HepG2 (cell line): Measurements from ENCODE around the gene DNPH1. TPM values are rescaled to one million over a fixed set of nuclear protein-coding genes. Genes with fewer than 3 reads are reported as not detected.

ENCODE experiments used
- ATAC-seq: fragments of 200-7000 bp; cut with Tn5 transposase; 3 replicates; pipeline ENCODE4 v1.9.1; 2020; ENCODE audit warnings: mild to moderate bottlenecking, moderate library complexity
- BruUV-seq: library from RNA; stranded (reverse); fragments of 400-500 nt; replicated peaks from 2 replicates; lab custom pipeline; 2021; lab: Mats Ljungman, UMichigan
- CTCF ChIA-PET: fragments of 300-600 bp; formaldehyde crosslinking; extraction: SDS; loops from one replicate; lab custom pipeline; 2021; ENCODE audit warnings: low total read pairs, inconsistent platforms, low intra/inter-chr PET ratio; lab: Yijun Ruan, JAX
- POLR2A ChIA-PET: fragments of 350-600 bp; sonication (Branson Sonifier 250); formaldehyde crosslinking; loops from one replicate; lab custom pipeline; 2020; ENCODE audit warnings: antibody characterized with exemption, inconsistent platforms; lab: Yijun Ruan, JAX
- DNase-seq: peaks from one replicate; pipeline ENCODE4 v3.0.0-alpha.2; 2015; ENCODE audit warnings: low spot score
- FAIRE-seq: peaks from 3 replicates; lab custom pipeline; 2011; peaks lifted over from hg19 to GRCh38; lab: Jason Lieb, UNC
- H2AFZ ChIP-seq: one replicate; pipeline ENCODE4 v1.6.1; 2011; ENCODE audit warnings: low read length, inconsistent platforms
- H3K27ac ChIP-seq: fragments of 300-600 bp; 3 replicates; pipeline ENCODE4 v1.8.0; 2011; ENCODE audit warnings: mixed run types, mild to moderate bottlenecking, mixed read lengths, low read length, inconsistent platforms; ENCODE audit not compliant: insufficient read depth; ENCODE audit errors: extremely low read length
- H3K27me3 ChIP-seq, 2 experiments: fragments of 200-600 bp in 1 of 2; 2 replicates in 1 of 2; 3 replicates in 1 of 2; pipeline versions ENCODE4 v1.6.0 to v1.8.0; 2011; ENCODE audit warnings: low read length in 2 of 2, mild to moderate bottlenecking in 2 of 2, moderate library complexity in 2 of 2, inconsistent platforms in 1 of 2; ENCODE audit not compliant: insufficient read depth in 2 of 2, control insufficient read depth in 1 of 2
- H3K36me3 ChIP-seq, 2 experiments: fragments of 200-600 bp in 1 of 2; replicated peaks in 1 of 2; 2 replicates in 1 of 2; 3 replicates in 1 of 2; pipeline versions ENCODE4 v1.5.1 to v1.8.0; 2011; ENCODE audit warnings: low read length in 2 of 2, inconsistent platforms in 1 of 2; ENCODE audit not compliant: insufficient read depth in 2 of 2, control insufficient read depth in 1 of 2
- H3K4me1 ChIP-seq: 2 replicates; pipeline ENCODE4 v1.5.1; 2012; ENCODE audit warnings: low read length, inconsistent platforms; ENCODE audit not compliant: insufficient read depth
- H3K4me2 ChIP-seq: 2 replicates; pipeline ENCODE4 v1.6.0; 2011; ENCODE audit warnings: low read depth, low read length, inconsistent platforms
- H3K4me3 ChIP-seq, 3 experiments: fragments of 200-600 bp in 1 of 3; sonication (generic), shearing (Covaris generic) in 1 of 3; replicated peaks in 1 of 3; 2 replicates each; pipeline ENCODE4 v1.5.1; 2011 to 2016; ENCODE audit warnings: low read length in 3 of 3, inconsistent platforms in 2 of 3, low read depth in 2 of 3, mild to moderate bottlenecking in 2 of 3, control low read depth in 1 of 3, mixed read lengths in 1 of 3; ENCODE audit not compliant: insufficient read depth in 1 of 3
- H3K79me2 ChIP-seq: one replicate; pipeline ENCODE4 v1.6.1; 2011; ENCODE audit warnings: low read length, inconsistent platforms; ENCODE audit not compliant: insufficient read depth
- H3K9ac ChIP-seq: 2 replicates; pipeline ENCODE4 v1.6.0; 2011; ENCODE audit warnings: mild to moderate bottlenecking, low read depth, low read length, inconsistent platforms; ENCODE audit not compliant: insufficient read depth
- H3K9me3 ChIP-seq: 2 replicates; pipeline ENCODE4 v1.5.1; 2012; ENCODE audit warnings: mild to moderate bottlenecking, low read length
- H4K20me1 ChIP-seq: 2 replicates; pipeline ENCODE4 v1.6.0; 2011; ENCODE audit warnings: inconsistent platforms, mild to moderate bottlenecking, low read length, moderate library complexity; ENCODE audit not compliant: insufficient read depth
- CEBPB ChIP-seq: IDR thresholded peaks from 2 replicates; pipeline ENCODE4 v1.6.1; 2011; ENCODE audit warnings: low read depth, low read length, improper control_type of control experiment, borderline replicate concordance
- CEBPG ChIP-seq: IDR thresholded peaks from 2 replicates; pipeline ENCODE4 v1.6.1; 2016
- DRAP1 ChIP-seq: IDR thresholded peaks from 2 replicates; pipeline ENCODE4 v1.6.1; 2016; ENCODE audit warnings: missing genetic modification reagents, missing compliant biosample characterization
- FOXA3 ChIP-seq: IDR thresholded peaks from 2 replicates; pipeline ENCODE4 v1.6.1; 2016; ENCODE audit warnings: missing genetic modification reagents, missing compliant biosample characterization
- HNF4A ChIP-seq: sonication (generic); formaldehyde crosslinking; IDR thresholded peaks from 2 replicates; pipeline ENCODE4 v1.4.0; 2020; ENCODE audit warnings: missing genetic modification reagents
- KLF13 ChIP-seq: sonication (generic); formaldehyde crosslinking; IDR thresholded peaks from 2 replicates; pipeline ENCODE4 v1.4.0; 2020; ENCODE audit warnings: mild to moderate bottlenecking, missing genetic modification reagents
- NFYC ChIP-seq: IDR thresholded peaks from 2 replicates; pipeline ENCODE4 v1.6.1; 2016; ENCODE audit warnings: missing genetic modification reagents, missing compliant biosample characterization
- SALL2 ChIP-seq: sonication (generic); formaldehyde crosslinking; IDR thresholded peaks from 2 replicates; pipeline ENCODE4 v1.8.1; 2023; ENCODE audit warnings: mild to moderate bottlenecking, missing genetic modification reagents, inconsistent platforms
- SAP130 ChIP-seq: IDR thresholded peaks from 2 replicates; pipeline ENCODE4 v1.6.1; 2016; ENCODE audit warnings: low read depth
- ZFP36L1 ChIP-seq: sonication (generic); formaldehyde crosslinking; IDR thresholded peaks from 2 replicates; pipeline ENCODE4 v1.8.0; 2022; ENCODE audit warnings: mild to moderate bottlenecking, missing genetic modification reagents, moderate library complexity
- ZMYM3 ChIP-seq: sonication (generic); formaldehyde crosslinking; IDR thresholded peaks from 2 replicates; pipeline ENCODE4 v1.5.1; 2020; ENCODE audit warnings: mild to moderate bottlenecking, missing genetic modification reagents
- ZNF232 ChIP-seq: sonication (generic); formaldehyde crosslinking; IDR thresholded peaks from 2 replicates; pipeline ENCODE4 v1.4.0; 2020; ENCODE audit warnings: missing genetic modification reagents, borderline replicate concordance
- ZNF350 ChIP-seq: sonication (generic); formaldehyde crosslinking; IDR thresholded peaks from 2 replicates; pipeline ENCODE4 v1.4.0; 2020; ENCODE audit warnings: mild to moderate bottlenecking, low read depth, missing genetic modification reagents, borderline replicate concordance
- ZNF546 ChIP-seq: sonication (generic); formaldehyde crosslinking; conservative IDR thresholded peaks from 2 replicates; pipeline ENCODE4 v1.8.1; 2023; ENCODE audit warnings: mild to moderate bottlenecking, missing genetic modification reagents
- ZNF724P ChIP-seq: sonication (generic); formaldehyde crosslinking; IDR thresholded peaks from 2 replicates; pipeline ENCODE4 v1.8.0; 2022; ENCODE audit warnings: missing genetic modification reagents, borderline replicate concordance
- ZNF816 ChIP-seq: sonication (generic); formaldehyde crosslinking; IDR thresholded peaks from 2 replicates; pipeline ENCODE4 v1.8.0; 2022; ENCODE audit warnings: missing genetic modification reagents, mild to moderate bottlenecking, borderline replicate concordance
- WGBS: methylation state at CpG from one replicate; pipeline ENCODE4 v1.1.6; 2017; ENCODE audit warnings: low lambda C conversion rate; 5-methylcytosine and 5-hydroxymethylcytosine counted together
- in situ Hi-C: cut with HindIII; loops from 2 replicates; pipeline ENCODE4 v1.10.0; 2017; ENCODE audit warnings: low pct_unique_long_range_greater_than_20kb; ENCODE audit not compliant: extremely low pct_ligation_motif_present
- intact Hi-C: fragments of 100-400 bp; cut with micrococcal nuclease; formaldehyde crosslinking; loops from one replicate; pipeline ENCODE4 v1.10.0; 2022; ENCODE audit not compliant: unreplicated experiment
- polyA plus RNA-seq, 8 experiments: library from polyadenylated mRNA; depleted of rRNA in 3 of 8; stranded (reverse) in 7 of 8; unstranded in 1 of 8; fragments of >200 nt; fragmentation: Illumina TruSeq in 4 of 8; extraction: Trizol in 4 of 8; gene quantifications; 2 replicates each; pipeline versions ENCODE4 v1.2.1 to v1.2.3, GENCODE V29; 2011 to 2016; ENCODE audit warnings: low read depth in 4 of 8, missing spikeins in 1 of 8, mixed read lengths in 1 of 8; ENCODE audit not compliant: insufficient read depth in 1 of 8
- total RNA-seq, 5 experiments: library from RNA; depleted of rRNA; stranded (reverse); fragments of >200 nt; fragmentation: Illumina TruSeq; extraction: Trizol; gene quantifications; 2 replicates each; pipeline ENCODE4 v1.2.3, GENCODE V29; 2016; ENCODE audit warnings: low read depth in 1 of 5
- TF ChIP-seq, protein P1 (sequence below): sonication (generic); formaldehyde crosslinking; IDR thresholded peaks from 2 replicates; pipeline ENCODE4 v1.4.0; 2020; ENCODE audit warnings: low read depth, mild to moderate bottlenecking, missing genetic modification reagents
- TF ChIP-seq, protein P2 (sequence below), 2 experiments: sonication (generic) in 1 of 2; formaldehyde crosslinking in 1 of 2; IDR thresholded peaks; 2 replicates each; pipeline versions ENCODE4 v1.4.0 to v1.6.1; 2018 to 2020; ENCODE audit warnings: missing genetic modification reagents in 2 of 2, borderline replicate concordance in 1 of 2, low read depth in 1 of 2, mild to moderate bottlenecking in 1 of 2, missing biosample characterization in 1 of 2

Gene DNPH1
- total and polyA plus RNA-seq, 2 of the 13 experiments (the other 11 are each of a cell fraction or from before 2014, with no cell fraction given): 56.5 to 75.1 TPM

- TF ChIP-seq ZFP36L1 (CRISPR knock-in tag): no peak
Observed at GRCh38 chr6:43262780-43263313, 33.6 kb upstream of the DNPH1 start (continued).

DNA sequence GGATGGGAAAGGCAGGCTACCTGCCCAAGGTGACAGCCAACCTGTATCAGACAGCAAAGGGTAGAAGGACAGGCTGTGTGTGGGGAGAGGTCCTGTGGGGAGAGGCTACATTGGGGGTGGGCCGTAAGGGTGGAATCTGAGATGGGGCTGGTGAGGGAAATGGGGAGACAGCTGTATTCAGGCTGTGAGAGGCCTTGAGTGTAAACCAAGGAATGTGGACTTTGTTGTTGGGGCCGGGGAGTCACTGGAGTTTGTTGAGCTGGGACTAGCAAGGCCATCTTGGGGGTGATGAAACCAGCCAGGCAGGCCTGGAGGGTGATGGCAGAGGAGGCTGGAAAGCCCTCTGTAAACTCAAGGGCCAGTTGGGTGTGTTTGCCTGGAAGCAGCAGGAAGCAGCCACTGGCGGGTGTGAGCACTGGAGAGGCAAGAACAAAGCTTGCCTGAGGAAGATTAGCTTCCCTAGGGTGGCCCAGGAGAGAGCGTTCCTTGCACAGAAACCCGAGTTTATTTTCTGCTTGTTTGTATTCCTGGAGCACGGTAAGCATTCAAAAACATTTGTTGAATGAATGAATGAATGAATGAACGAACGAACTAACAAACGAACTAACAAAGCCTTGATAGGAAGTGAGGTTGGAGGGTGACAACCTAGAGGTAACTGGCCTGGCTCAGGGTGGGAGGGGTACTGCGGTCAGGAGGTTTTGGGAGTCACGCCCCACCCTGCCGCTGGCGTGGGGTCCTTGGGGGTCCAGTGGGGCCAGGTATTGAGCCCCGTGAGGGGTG is 32.9 kb upstream of the DNPH1 start:
- H3K36me3 ChIP-seq: no peaks in the 10 kb centered on the region
- WGBS: 31% methylated on average over 11 of the region's 14 CpGs
- DNase-seq: peak; percentile 61
- H3K27ac ChIP-seq: no peak overlapping the region
- POLR2A ChIA-PET: interaction anchor here (0.8 to 20.0 kb wide), 8 partner anchors 15 to 97 kb away, joined by 3 to 314 read pairs (median 5); partner anchors contain the start of gene DNPH1
- H2AFZ ChIP-seq: no peak overlapping the region
- CTCF ChIA-PET: interaction anchor here (1.4 to 5.0 kb wide), 4 partner anchors 25 to 93 kb away, joined by 3 to 79 read pairs (median 24); partner anchors contain the start of gene DNPH1
- no TSS peak for BruUV-seq
- intact Hi-C loops (loop anchor here (5.0 to 10.0 kb wide), 3 partner anchors 163 to 245 kb away; partner anchors contain the start of gene ABCC10), in situ Hi-C loops (loop anchor here (5.0 kb wide), 3 partner anchors 70 to 235 kb away; no protein-coding TSS in a partner anchor)
- no peaks in the 10 kb centered on the region for H4K20me1 ChIP-seq
- ATAC-seq: peak; percentile 38
- no peaks in the 10 kb centered on the region for H3K9me3 ChIP-seq
- H3K79me2 ChIP-seq: no peaks in the 10 kb centered on the region
- peaks cover 76% of the 10 kb centered on the region for H3K4me1 ChIP-seq
- H3K4me3 ChIP-seq: peak overlapping the region in 1 of 3 experiments; percentile 6; a peak in 1 of 6 replicates
- FAIRE-seq: peak; percentile 57
- H3K27me3 ChIP-seq: peaks cover 2 to 15% of the 10 kb centered on the region in 2 experiments; a peak in 4 of 5 replicates
- peak overlapping the region; percentile 51 for H3K4me2 ChIP-seq
- no peak overlapping the region for H3K9ac ChIP-seq
- TF ChIP-seq NFYC (CRISPR knock-in tag) (peak; percentile 26; the same call in 1 of the 2 replicates), ZNF816 (CRISPR knock-in tag) (no peak), ZNF350 (CRISPR knock-in tag) (peak; percentile 19; the same call in 1 of the 2 replicates), DRAP1 (no peak), ZNF546 (0 out of 2 replicates have a peak, but pooled peaks have one; percentile 20), KLF13 (CRISPR knock-in tag) (no peak), CEBPG (CRISPR knock-in tag) (peak; percentile 78), ZMYM3 (CRISPR knock-in tag) (peak; percentile 35; the same call in 1 of the 2 replicates), ZNF724P (peak; percentile 49; the same call in 1 of the 2 replicates), HNF4A (peak; percentile 87), ZNF232 (CRISPR knock-in tag) (no peak), SAP130 (0 out of 2 replicates have a peak, but pooled peaks have one; percentile 45), CEBPB (peak; percentile 66; the same call in 1 of the 2 replicates), SALL2 (CRISPR knock-in tag) (peak; percentile 33; the same call in 1 of the 2 replicates), FOXA3 (CRISPR knock-in tag) (peak; percentile 58; the same call in 1 of the 2 replicates)
- TF ChIP-seq, protein P1, sequence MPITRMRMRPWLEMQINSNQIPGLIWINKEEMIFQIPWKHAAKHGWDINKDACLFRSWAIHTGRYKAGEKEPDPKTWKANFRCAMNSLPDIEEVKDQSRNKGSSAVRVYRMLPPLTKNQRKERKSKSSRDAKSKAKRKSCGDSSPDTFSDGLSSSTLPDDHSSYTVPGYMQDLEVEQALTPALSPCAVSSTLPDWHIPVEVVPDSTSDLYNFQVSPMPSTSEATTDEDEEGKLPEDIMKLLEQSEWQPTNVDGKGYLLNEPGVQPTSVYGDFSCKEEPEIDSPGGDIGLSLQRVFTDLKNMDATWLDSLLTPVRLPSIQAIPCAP: no peak
- TF ChIP-seq, protein P2, sequence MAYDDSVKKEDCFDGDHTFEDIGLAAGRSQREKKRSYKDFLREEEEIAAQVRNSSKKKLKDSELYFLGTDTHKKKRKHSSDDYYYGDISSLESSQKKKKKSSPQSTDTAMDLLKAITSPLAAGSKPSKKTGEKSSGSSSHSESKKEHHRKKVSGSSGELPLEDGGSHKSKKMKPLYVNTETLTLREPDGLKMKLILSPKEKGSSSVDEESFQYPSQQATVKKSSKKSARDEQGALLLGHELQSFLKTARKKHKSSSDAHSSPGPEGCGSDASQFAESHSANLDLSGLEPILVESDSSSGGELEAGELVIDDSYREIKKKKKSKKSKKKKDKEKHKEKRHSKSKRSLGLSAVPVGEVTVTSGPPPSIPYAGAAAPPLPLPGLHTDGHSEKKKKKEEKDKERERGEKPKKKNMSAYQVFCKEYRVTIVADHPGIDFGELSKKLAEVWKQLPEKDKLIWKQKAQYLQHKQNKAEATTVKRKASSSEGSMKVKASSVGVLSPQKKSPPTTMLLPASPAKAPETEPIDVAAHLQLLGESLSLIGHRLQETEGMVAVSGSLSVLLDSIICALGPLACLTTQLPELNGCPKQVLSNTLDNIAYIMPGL (CRISPR knock-in tag; IDR thresholded peaks at IDR 0.05; ENCODE audit: borderline replicate concordance in 1 of 2, low read depth in 1 of 2): peak in 1 of 2 experiments; percentile 57; a peak in 1 of 4 replicates
